AG04450 (cell line): Measurements from ENCODE around the gene ZNF837. TPM values are rescaled to one million over a fixed set of nuclear protein-coding genes. Genes with fewer than 3 reads are reported as not detected.

ENCODE experiments used
- CTCF ChIA-PET: fragments of 300-600, 350-600 bp; formaldehyde crosslinking; extraction: SDS; loops from one replicate; lab custom pipeline; 2022; ENCODE audit warnings: antibody characterized with exemption, inconsistent platforms; lab: Charles Lee
- POLR2A ChIA-PET: fragments of 350-600 bp; formaldehyde crosslinking; extraction: SDS; loops from one replicate; lab custom pipeline; 2021; ENCODE audit warnings: antibody characterized with exemption, inconsistent platforms; lab: Yijun Ruan, JAX
- DNase-seq: peaks from one replicate; pipeline ENCODE4 v3.0.0-alpha.2; 2011; ENCODE audit warnings: low read depth, low spot score
- H3K27ac ChIP-seq: one replicate; pipeline ENCODE4 v1.5.1; 2012; ENCODE audit warnings: low read depth, low read length, control low read depth
- H3K27me3 ChIP-seq: one replicate; pipeline ENCODE4 v1.6.0; 2012; ENCODE audit warnings: low read length; ENCODE audit not compliant: control insufficient read depth, insufficient read depth
- H3K4me3 ChIP-seq: 2 replicates; pipeline ENCODE4 v1.5.1; 2011; ENCODE audit warnings: mild to moderate bottlenecking, low read depth, low read length, control low read depth
- H3K9me3 ChIP-seq: 2 replicates; pipeline ENCODE4 v1.5.1; 2012; ENCODE audit warnings: low read length; ENCODE audit not compliant: control insufficient read depth, insufficient read depth
- CTCF ChIP-seq: IDR thresholded peaks from 2 replicates; pipeline ENCODE4 v1.5.1; 2011; ENCODE audit warnings: low read depth, low read length, control low read depth, inconsistent platforms
- polyA minus RNA-seq: library from RNA; depleted of rRNA, polyadenylated mRNA; stranded (reverse); fragments of >200 nt; gene quantifications from 2 replicates; pipeline ENCODE4 v1.2.3, GENCODE V29; 2011; rRNA and poly(A)+ RNA removed
- polyA plus RNA-seq: library from polyadenylated mRNA; depleted of rRNA; stranded (reverse); fragments of >200 nt; gene quantifications from 2 replicates; pipeline ENCODE4 v1.2.3, GENCODE V29; 2011; rRNA removed

The ZNF837 gene
- polyA plus RNA-seq (0.33 and 0.37 TPM in 2 replicates), polyA minus RNA-seq (0.17 and 0.32 TPM in 2 replicates)

GRCh38 chr19:58380662-58381459 is at the start of gene ZNF837:
TSS of gene ZNF837 (minus strand) at chr19:58381030. CDS start at chr19:58369332, 11,698 bp downstream.
- ChIA-PET CTCF (no interaction called here), POLR2A (interaction anchor here (1.1 to 1.4 kb wide), 3 partner anchors 12 to 33 kb away, joined by 5 read pairs; partner anchors contain the start of gene ZNF497)
- Histone ChIP-seq H3K4me3 (peak within 1 kb of the TSS; percentile 82), H3K9me3 (no peaks in the 10 kb centered on the region; the same call in 1 of the 2 replicates), H3K27ac (peak within 1 kb of the TSS; percentile 68), H3K27me3 (no peaks in the 10 kb centered on the region)
- DNase-seq, result peak; percentile 100
- no peak for TF ChIP-seq CTCF

- CTCF ChIA-PET, result no interaction called here
- POLR2A ChIA-PET, result no interaction called here
- TF ChIP-seq CTCF, result no peak
- Histone ChIP-seq H3K4me3 (no peak overlapping the region), H3K9me3 (peaks cover 84% of the 10 kb centered on the region), H3K27ac (no peak overlapping the region), H3K27me3 (peaks cover 2% of the 10 kb centered on the region)
- DNase-seq, result no peak
Observed at GRCh38 chr19:58429745-58430144, 48.9 kb upstream of the ZNF837 start.

- no peak overlapping the region for H3K4me3 ChIP-seq
- POLR2A ChIA-PET, result no interaction called here
- H3K9me3 ChIP-seq, result peaks cover 73% of the 10 kb centered on the region
- CTCF ChIA-PET, result no interaction called here
- DNase-seq, result no peak
- H3K27ac ChIP-seq, result no peak overlapping the region
- H3K27me3 ChIP-seq, result peaks cover 2% of the 10 kb centered on the region
- TF ChIP-seq CTCF, result no peak
Observed at GRCh38 chr19:58428617-58429016, 47.8 kb upstream of the ZNF837 start.

- CTCF ChIA-PET, result no interaction called here
- Histone ChIP-seq H3K27me3 (no peaks in the 10 kb centered on the region), H3K27ac (no peak overlapping the region), H3K9me3 (peaks cover 22% of the 10 kb centered on the region), H3K4me3 (no peak overlapping the region)
- POLR2A ChIA-PET, result no interaction called here
- DNase-seq, result no peak
- TF ChIP-seq CTCF, result no peak
Observed at GRCh38 chr19:58417071-58417470, 36.2 kb upstream of the ZNF837 start.

- ChIA-PET POLR2A (interaction anchor here (0.6 kb wide), 1 partner anchor 47 kb away, joined by 3 read pairs; no protein-coding TSS in a partner anchor), CTCF (no interaction called here)
- DNase-seq, result no peak
- H3K27ac ChIP-seq, result no peak overlapping the region
- H3K9me3 ChIP-seq, result peaks cover 22% of the 10 kb centered on the region
- TF ChIP-seq CTCF, result no peak
- no peak overlapping the region for H3K4me3 ChIP-seq
- no peaks in the 10 kb centered on the region for H3K27me3 ChIP-seq
Observed at GRCh38 chr19:58416604-58417003, 35.8 kb upstream of the ZNF837 start.
